GM04504 (cell line): ENCODE measurements around the gene TEAD1.

ENCODE experiments used
- DNase-seq: peaks from one replicate; pipeline ENCODE4 v3.0.0-alpha.2; 2012; ENCODE audit warnings: low read depth

Gene TEAD1

GRCh38 chr11:12666915-12667314 is 7.3 kb upstream of the TEAD1 start:
- no peak for DNase-seq

- no peak for DNase-seq
These were observed 6.6 kb upstream of the TEAD1 start for GRCh38 chr11:12667646-12668045.

- no peak for DNase-seq
These were observed 6.1 kb upstream of the TEAD1 start for GRCh38 chr11:12668166-12668565.

GRCh38 chr11:12669930-12670329 is 4.3 kb upstream of the TEAD1 start:
- DNase-seq: no peak

- no peak for DNase-seq
These were observed 2.9 kb upstream of the TEAD1 start for GRCh38 chr11:12671370-12671769.

GRCh38 chr11:12673601-12673923 is 659 bp upstream of the TEAD1 start:
- no peak for DNase-seq

GRCh38 chr11:12674571-12674935 is 332 bp downstream of the TEAD1 start:
- no peak for DNase-seq

- no peak for DNase-seq
These were observed 895 bp downstream of the TEAD1 start for GRCh38 chr11:12674936-12675696.

GRCh38 chr11:12675951-12676711 is 1.9 kb downstream of the TEAD1 start:
- DNase-seq: no peak

- no peak for DNase-seq
These were observed 2.9 kb downstream of the TEAD1 start for GRCh38 chr11:12677131-12677530.

- DNase-seq: no peak
These were observed 3.9 kb downstream of the TEAD1 start for GRCh38 chr11:12678092-12678491.

GRCh38 chr11:12678991-12679390 is 4.8 kb downstream of the TEAD1 start:
- no peak for DNase-seq

GRCh38 chr11:12679471-12679870 is 5.2 kb downstream of the TEAD1 start:
- DNase-seq: no peak

- DNase-seq: peak; percentile 76
These were observed 6.2 kb downstream of the TEAD1 start for GRCh38 chr11:12680246-12680939.

- no peak for DNase-seq
These were observed 6.7 kb downstream of the TEAD1 start for GRCh38 chr11:12680940-12681258.

- no peak for DNase-seq
These were observed 7.2 kb downstream of the TEAD1 start for GRCh38 chr11:12681466-12681865.

GRCh38 chr11:12682288-12682687 is 8.1 kb downstream of the TEAD1 start:
- DNase-seq: no peak

- no peak for DNase-seq
These were observed 8.7 kb downstream of the TEAD1 start for GRCh38 chr11:12682737-12683500.

GRCh38 chr11:12683874-12684273 is 9.7 kb downstream of the TEAD1 start:
- peak; percentile 47 for DNase-seq

GRCh38 chr11:12684315-12684714 is 10.1 kb downstream of the TEAD1 start:
- DNase-seq: no peak

GRCh38 chr11:12684816-12685215 is 10.6 kb downstream of the TEAD1 start:
- no peak for DNase-seq

GRCh38 chr11:12685229-12685628 is 11.0 kb downstream of the TEAD1 start:
- DNase-seq: no peak
